IPS-11a (cell line): ENCODE measurements around the gene DGKE.

Source experiments
- H3K4me3 ChIP-seq: one replicate; pipeline ENCODE4 v1.5.1; 2013; ENCODE audit warnings: low read depth, low read length, control low read depth

The DGKE gene

DNA sequence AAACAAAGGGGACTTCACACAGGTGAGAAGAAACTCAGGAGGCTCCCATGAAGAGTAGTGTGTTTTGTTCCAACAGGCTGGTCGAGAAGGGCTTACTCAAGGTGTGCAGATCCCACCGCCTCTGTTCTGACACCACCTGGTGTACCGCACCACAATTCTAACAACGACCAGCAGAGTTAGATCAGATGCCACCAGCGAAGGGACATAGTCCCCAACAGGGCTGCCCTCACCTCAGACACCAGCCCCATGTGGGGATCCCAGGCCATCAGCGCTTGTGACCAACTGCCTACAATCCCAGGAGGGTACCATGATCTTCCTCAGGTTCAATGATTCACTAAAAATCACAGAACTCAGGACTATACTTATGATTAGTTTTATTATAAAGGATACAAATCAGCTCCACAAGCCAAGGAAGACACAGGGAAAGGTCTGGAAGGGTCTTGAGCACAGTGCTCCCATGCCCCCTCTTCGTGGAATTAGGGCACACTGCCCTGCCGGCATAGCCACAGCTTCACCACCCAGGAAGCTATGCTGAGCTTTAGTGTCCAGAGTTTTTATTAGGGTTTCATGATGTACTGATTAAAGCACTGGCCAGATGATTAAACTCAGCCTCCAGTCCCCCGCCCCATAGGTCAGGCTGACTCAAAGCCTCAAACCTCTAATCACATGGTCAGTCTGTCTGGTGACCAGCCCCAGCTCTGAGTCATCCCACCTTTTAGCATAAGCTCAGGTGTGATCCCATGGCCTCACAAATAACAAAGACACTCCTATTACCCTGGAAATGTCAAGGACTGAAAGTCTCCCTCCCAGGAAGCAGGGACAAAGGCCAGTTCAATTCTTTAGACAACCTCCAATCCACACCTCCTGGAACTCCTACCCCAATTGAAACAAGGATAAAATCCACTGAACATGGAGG, 53.9 kb downstream of the DGKE start:
- H3K4me3 ChIP-seq, result no peak overlapping the region

DNA sequence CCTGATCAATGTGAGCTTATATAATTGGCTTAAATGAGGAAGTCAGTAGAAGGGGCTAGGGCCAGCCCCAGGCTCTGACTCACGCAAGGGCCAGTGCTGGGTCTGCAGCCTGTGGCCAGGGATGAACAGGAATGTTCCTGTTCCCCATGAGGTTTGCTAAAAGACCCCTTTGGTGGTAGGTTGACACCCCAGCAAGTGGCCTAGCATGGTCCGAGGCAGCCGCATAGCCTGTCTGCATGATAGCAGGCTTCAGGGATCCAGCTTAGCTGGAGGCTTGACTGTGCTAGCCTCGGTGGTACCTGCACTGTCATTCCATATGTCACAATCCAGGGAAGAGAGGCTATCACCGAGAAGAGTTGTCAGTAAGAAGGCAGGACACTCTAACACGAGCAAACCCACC, 56.4 kb downstream of the DGKE start:
- H3K4me3 ChIP-seq, result no peak overlapping the region

DNA sequence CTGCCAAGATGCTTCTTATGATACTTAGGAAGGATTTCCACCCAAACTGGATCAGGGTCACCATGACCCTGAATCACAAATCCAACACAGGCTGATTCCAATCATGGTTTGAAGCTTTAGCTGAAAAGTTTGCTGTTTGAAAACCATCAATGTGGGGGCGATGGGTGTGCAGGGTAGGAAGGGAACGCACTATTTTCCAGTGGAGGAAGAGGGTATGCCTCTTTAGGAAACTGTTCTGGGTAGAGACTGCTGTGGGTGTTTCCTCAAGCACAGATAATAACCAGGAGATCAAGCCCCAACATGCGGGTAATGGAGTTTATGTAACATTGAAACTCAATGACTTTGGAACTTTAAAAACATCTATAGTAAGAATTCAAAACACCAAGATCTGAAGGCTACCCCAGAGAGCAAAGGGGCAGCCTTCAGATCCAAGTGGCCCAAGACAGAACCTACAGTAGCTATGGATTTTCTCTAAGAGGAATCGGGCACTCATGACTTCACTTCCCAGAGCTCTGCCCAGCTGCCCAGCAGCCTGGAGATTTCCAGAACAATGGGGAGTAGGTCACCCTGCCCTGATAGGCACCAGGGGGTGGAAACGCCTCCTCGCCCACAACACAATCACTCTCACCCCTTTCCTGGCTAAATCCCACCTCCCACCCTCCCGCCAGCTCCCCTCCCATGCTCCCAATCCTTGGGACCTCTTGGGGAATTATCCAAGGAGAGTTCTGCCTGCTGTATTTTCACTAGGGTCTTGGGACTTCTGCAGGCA, 57.1 kb downstream of the DGKE start:
- H3K4me3 ChIP-seq, result no peak overlapping the region

DNA sequence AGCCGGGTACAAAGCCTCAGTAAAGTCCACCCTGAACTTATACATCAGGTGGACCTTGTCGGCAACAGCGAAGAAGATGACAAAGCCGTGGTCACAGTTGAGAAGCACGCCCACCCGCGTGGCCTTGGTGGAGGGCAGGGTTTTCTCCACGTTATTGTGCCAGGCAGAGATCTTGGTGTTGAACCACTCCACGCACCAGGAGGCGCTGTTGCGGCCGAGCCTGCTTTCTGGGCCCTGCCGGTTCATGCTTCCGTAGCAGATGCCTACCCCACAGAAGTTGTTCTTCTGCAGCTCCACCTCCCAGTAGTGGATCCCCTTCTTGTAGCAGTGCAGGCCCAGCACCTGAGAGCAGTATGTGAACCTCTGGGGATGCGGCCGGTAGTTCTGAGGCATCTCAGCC, 57.8 kb downstream of the DGKE start:
- no peak overlapping the region for H3K4me3 ChIP-seq

DNA sequence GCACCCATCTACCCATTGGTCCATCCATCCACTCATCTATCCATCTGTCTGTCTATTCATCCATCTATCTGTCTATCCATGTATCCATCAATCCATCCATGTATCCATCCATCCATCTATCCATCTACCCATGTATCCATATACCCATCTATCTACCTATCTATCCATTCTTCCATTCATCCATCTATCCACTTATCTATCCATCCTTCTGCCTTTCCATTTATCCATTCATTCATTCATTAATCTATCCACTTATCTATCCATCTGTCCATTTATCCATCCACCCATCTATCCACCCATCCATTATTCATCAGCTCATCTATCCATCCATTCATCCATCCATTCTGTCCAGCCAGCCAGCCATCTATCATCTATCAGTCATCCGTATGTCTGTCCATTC, 58.4 kb downstream of the DGKE start:
- no peak overlapping the region for H3K4me3 ChIP-seq

DNA sequence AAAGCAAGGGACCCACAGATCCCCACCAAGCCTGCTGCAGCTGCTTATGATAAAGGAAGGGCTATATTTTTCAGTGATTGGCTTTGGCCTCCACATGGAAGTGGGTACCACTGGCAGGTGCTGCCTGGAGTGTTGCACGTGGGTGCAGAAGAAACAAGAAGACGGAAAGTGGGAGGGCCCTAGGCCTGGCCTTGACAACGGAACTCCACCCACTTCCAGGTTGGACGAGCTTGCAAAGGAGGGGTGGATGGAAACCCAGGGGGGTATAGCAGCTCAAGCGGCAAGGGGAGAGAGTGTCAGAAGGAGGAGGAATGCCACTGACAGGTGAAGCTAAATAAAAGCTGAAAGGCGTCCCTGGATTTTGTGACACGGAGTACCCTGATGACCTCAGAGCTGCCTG, 59.6 kb downstream of the DGKE start:
- no peak overlapping the region for H3K4me3 ChIP-seq

DNA sequence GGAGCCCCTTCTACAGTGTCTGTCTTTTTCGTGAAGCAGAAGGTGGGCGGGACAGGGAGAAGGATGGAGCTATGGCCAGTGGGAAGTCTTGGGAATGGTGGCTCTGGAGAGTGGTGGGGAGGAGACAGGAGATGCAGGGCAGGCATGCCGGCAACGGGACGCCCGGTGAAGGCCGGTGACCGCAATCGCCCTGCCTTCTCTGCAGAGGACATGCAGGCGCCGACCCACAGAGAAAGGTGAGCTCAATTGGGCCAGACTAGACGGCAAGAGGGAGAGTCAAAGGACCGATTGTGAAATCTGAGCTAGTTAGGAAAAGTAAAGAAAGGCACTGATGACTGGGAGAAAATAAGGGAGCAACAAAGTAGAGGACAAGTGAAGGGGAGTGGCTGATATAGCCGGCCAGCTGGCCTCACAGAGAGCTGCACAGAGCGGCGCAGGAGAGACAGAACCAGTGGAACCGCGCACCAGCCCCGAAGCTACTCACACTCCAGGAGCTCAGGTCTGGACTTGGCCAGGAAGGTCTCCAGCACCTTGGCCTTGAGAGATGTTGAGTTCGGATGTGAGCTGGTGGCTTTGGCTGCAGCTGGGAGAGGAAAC, 61.0 kb downstream of the DGKE start:
- H3K4me3 ChIP-seq, result no peak overlapping the region

DNA sequence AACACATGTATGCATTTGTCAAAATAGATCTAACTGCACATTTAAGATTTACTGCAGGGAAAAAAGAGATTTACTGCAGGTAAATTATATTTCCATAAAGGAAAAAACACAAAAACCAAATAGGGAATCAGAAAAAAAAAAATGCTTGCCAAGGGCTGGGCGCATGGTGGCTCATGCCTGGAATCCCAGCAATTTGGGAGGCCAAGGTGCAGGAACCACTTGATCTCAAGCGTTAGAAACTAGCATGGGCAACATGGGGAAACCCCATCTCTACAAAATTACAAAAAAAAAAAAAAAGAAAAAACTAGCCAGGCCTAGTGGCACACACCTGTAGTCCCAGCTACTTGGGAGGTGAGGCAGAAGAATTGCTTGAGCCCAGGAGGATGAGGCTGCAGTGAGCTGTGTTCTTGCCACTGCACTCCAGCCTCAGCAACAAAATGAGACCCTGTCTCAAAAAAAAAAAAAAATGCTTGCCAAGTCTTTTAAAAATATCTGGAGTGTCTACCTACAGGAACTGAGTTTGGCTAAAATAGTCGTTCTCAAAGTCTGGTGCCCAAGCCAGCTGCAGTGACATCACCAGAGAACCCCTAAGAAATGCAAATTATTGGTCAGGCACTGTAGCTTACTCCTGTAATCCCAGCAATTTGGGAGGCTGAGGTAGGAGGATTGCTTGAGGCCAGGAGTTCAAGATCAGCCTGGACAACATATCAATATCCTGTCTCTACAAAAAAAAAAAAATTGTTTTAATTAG, 62.4 kb downstream of the DGKE start:
- no peak overlapping the region for H3K4me3 ChIP-seq

DNA sequence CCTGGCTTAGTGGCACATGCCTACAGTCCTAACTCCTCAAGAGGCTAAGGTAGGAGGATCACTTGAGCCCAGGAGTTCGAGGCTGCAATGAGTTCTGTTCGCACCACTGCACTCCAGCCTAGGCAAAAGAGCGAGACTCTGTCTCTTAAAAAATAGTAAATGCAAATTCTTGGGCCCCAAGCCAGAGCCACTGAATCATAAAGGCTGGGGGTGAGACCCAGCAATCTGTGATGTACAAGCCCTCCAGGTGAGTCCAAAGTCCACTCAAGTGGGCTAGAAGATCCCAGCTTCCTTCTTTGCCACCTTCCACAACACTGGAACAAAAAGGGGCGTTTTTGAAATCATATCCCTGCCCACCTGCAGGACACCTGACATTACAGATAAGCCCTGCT, 63.0 kb downstream of the DGKE start:
- H3K4me3 ChIP-seq, result no peak overlapping the region

DNA sequence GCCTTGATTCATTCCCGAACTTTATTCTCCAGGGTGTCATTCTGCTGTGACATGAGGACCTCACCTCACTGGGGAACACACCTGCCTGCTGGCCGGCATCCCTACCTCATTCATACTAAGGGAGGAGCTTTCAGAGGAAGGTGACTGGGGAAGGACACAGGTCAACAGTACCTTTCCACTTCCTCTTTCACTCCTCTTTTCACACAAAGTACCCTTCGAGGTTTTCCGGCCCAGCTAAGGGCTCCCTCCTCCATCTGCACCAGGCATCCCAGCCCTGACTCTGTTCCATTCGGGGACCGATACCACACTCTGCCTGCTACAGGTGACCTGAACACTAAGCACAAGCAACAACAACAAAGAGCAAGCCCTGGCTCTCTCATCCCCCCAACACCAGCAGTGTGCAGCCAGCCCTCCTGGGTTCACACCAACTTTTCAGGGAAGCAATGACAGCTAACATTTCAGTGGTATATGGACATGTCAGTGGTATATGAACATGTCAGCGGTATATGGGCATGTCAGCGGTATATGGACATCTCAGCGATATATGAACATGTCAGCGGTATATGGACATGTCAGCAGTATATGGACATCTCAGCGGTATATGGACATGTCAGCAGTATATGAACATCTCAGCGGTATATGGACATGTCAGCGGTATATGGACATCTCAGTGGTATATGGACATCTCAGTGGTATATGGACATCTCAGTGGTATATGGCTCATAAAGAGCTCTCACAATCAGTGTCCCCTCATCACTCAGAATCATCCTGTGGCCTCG, 63.9 kb downstream of the DGKE start:
- H3K4me3 ChIP-seq, result no peak overlapping the region

DNA sequence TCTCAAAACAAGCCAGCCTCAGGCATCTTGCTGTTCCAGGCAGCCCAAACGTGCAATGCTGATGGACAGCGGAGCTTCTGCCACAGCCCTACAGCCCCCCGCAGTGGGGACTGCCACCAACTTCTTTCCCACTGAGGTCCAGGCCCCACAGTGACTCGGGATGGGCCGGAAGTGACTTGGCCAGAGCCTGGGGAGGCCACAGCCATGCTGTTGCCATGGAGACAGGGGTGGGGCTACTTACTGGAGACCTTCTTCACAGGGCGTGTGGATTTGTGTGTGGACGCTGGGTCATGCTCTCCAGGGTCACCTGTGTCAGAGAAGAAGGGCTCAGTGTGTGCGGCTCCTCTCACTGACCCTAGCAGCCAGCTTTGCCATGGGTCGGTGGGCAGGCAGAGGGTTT, 64.9 kb downstream of the DGKE start:
- H3K4me3 ChIP-seq, result no peak overlapping the region

DNA sequence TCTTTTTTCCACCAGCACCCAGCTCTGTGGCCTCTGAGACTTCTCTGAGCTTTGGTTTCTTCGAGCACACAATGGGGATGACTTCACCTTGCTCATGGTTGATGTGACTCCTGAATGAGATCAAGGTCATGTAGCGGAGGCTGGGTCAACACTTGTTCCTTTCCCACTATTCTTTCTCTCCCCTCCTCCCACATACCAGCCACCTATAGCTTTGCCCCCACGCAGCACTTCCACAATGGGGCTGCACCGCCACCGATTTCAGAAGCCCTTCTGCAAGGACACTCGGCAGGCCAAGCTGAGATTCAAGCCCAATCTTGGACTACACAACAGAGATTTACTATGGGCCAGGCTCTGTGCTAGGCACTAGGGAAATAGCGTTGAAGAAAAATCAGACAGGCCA, 65.5 kb downstream of the DGKE start:
- no peak overlapping the region for H3K4me3 ChIP-seq

DNA sequence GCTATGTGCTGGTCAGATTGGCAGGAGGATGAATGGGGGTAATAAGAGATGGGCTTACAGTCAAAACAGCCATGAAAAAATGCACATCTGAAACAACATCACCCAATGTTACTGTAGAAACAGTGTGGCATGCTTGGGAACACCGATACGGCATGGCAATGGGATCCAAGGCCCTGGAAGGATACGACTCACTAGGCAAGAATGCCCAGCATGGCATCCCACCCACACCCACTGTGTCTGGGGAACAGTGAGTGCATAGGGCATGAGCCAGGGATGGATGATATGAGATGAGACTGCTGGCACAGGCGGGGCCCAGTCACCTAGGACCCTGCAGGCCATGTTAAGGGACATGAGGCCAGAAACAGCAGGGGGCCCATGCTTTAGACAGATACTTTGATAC, 68.4 kb downstream of the DGKE start:
- no peak overlapping the region for H3K4me3 ChIP-seq

DNA sequence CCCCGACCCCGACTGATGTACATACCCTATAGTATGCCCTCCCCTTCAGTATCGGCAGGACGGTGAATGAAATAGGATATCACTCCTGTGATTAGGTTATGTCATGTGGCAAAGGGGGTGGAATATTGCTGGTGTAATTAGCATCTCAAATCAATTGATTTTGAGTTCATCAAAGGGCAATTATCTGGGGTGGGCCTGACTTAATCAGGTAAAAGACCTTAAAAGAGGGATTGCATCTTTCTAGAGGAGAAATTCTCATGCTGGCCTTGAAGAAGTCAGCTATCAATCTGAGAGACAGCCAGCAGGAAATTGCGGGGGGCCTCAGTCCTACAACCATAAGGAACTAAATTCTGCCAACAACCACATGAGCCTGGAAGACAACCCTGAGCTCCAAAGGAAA, 69.6 kb downstream of the DGKE start:
- H3K4me3 ChIP-seq, result no peak overlapping the region

DNA sequence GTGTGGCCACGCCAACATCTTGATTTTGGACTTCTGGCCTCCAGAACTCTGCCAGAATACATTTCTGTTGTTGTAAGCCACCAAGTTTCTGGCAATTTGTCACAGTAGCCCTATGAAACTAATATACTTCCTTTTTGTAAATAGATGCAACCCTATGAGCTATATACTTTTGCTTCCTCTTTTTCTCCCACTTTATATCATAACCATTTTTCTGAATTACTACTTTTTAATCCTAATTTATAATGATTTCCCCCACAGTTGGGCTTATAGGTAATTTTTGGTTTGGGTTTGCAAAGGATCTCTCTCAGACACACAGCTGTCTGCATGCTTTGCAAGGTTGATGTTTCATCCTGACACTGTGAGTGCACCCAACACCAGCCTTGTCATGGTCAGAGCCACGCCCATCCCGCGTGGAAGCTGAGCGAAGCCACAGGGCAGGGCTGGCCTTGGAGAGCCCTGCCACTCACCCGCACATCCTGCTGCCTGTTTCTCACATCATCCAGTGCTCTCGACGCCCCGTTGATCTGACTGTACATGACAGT, 74.1 kb downstream of the DGKE start:
- H3K4me3 ChIP-seq, result no peak overlapping the region

DNA sequence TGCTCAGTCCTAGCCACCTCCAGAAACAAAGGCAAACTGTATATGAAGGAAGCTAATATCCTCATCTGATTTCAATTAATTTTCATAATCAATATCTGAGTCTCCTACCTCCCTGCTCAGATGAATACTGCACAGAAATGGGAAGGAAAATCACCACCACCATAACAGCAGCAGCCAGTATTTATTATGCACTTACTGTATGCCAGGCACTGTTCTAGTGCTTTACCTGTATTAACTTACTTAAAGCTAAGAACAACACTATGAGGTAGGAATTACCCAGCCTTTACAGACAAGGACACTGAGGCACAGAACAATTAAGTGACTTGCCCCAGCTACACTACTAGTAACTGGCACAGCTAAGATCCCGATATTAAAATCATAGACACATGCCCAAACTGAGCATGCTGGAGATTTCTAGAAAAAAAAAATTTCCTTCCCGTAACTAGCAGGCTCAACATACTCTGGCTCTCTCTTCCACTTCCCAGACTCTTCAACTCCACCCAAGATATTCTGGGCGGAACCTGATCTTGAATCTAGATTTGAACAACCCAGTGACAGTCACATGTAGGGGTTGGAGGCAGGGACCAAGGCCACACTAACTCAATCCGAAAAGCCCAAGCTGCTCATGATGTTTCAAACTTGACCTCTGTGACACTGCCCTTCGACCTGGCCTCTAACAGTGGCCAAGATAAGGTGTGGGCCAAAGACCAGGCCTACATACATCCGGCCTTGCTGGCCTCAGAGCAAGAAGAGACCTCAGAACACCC, 76.0 kb downstream of the DGKE start:
- H3K4me3 ChIP-seq, result no peak overlapping the region

DNA sequence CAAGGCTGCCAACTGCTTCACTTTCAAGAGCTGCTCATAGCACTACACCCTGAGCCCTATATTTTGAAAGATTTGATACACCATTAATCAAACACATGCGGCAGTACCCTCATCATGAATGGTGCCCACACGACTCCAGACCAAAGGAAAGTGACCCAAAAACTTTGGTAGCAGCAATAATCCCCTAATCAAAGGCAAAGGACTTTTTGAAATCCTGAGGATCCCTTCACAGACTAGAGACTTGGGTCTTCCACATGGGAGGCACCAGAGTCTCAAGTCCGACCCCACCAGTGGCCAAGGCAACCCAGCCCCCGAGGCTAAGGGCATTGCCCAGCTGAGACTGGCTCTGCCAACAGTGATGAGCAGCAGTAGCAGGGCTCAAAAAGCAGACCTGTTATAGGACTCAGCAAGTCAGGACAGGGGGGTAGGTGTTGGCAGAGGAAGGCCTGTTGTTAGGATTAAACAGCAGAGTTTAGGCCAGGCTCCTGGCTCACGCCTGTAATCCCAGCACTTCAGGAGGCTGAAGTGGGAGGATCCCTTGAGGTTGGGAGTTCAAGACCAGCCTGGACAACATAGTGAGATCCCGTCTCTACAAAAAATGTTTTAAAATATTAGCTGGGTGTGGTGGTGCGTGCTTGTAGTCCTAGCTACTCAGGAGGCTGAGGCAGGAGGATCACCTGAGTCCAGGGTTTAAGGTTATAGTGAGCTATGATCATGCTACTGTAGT, 76.7 kb downstream of the DGKE start:
- no peak overlapping the region for H3K4me3 ChIP-seq

DNA sequence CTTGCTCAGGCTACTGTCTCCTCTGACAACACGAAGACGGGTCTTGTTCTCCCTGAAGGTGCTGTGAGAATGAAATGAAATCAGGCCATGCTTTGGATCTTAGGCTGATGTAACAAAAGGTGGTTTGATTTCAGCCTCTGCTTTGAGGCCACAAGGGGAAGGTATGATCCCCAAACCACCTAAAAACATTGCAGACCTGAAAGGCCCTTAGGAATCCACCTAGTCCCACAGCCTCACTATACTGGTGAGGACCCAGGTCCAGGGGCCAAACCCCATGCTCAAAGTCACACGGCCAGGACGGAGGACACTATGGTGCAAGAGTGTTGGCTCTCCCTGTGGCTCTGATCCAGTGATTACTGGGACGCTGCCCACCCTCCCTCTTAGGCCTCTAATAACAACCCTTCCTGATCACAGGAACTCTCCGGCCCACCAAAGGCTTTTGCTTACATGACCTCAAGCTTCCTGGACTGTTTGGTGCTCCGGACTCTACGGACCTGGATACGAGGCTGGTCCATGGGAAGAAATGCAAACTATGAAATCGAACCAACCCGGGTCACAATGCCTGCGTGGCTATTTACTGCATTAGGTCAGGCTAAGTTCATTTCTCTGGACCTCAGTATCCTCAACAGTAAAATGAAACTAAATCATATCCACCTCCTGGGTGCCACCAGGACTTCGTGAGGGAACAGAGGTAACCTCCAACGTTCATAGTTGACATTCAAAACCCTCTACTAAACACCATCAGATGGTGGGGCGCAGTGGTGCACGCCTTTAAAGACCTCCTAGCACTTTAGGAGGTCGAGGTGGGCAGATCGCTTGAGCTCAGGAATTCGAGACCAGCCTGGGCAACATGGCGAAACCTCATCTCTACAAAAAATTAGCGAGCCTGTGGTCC, 78.4 kb downstream of the DGKE start:
- H3K4me3 ChIP-seq, result no peak overlapping the region
